ENCODE measurements around the gene ASIC5. TPM values are rescaled to one million over a fixed set of nuclear protein-coding genes. Genes with fewer than 3 reads are reported as not detected.

The ASIC5 gene
- total RNA-seq, 1 donor from 2014 or later: not detected

GRCh38 chr4:155794589-155795236 is 71.4 kb downstream of the ASIC5 start:
- Mint-ChIP-seq H3K36me3 (ENCODE audit: low read depth, unreplicated experiment) (no peaks in the 10 kb centered on the region), H3K27ac (ENCODE audit: unreplicated experiment) (no peak overlapping the region), H3K27me3 (ENCODE audit: low read depth, unreplicated experiment) (no peaks in the 10 kb centered on the region), H3K4me3 (ENCODE audit: unreplicated experiment) (no peak overlapping the region), H3K4me1 (ENCODE audit: low read depth, unreplicated experiment) (peaks cover 3% of the 10 kb centered on the region), H3K9me3 (ENCODE audit: unreplicated experiment) (no peaks in the 10 kb centered on the region)
- no peak overlapping the region for H3K9ac ChIP-seq (ENCODE audit: low read length)
- no peaks in the 10 kb centered on the region for H3K36me3 ChIP-seq (ENCODE audit: insufficient read depth, low read length)
- no peak overlapping the region for H3K27ac ChIP-seq (ENCODE audit: low read depth, low read length)
- H3K79me2 ChIP-seq (ENCODE audit: insufficient read depth, low read length): no peaks in the 10 kb centered on the region
- no peaks in the 10 kb centered on the region for H3K27me3 ChIP-seq (ENCODE audit: insufficient read depth, low read length)
- no peak for FAIRE-seq
- H3K9me3 ChIP-seq (ENCODE audit: insufficient read depth, low read depth, low read length): no peaks in the 10 kb centered on the region
- H2AFZ ChIP-seq (ENCODE audit: low read depth, low read length): no peak overlapping the region
- no peak for DNase-seq (ENCODE audit: low read depth)
- no peaks in the 10 kb centered on the region for H3K4me1 ChIP-seq (ENCODE audit: insufficient read depth, low read length)
- no peak overlapping the region for H3K4me3 ChIP-seq (ENCODE audit: insufficient read depth, low read depth, low read length)
- no peak overlapping the region for H3K4me2 ChIP-seq (ENCODE audit: low read length)
- H4K20me1 ChIP-seq (ENCODE audit: insufficient read depth, low read length): no peaks in the 10 kb centered on the region
- TF ChIP-seq, protein P1, sequence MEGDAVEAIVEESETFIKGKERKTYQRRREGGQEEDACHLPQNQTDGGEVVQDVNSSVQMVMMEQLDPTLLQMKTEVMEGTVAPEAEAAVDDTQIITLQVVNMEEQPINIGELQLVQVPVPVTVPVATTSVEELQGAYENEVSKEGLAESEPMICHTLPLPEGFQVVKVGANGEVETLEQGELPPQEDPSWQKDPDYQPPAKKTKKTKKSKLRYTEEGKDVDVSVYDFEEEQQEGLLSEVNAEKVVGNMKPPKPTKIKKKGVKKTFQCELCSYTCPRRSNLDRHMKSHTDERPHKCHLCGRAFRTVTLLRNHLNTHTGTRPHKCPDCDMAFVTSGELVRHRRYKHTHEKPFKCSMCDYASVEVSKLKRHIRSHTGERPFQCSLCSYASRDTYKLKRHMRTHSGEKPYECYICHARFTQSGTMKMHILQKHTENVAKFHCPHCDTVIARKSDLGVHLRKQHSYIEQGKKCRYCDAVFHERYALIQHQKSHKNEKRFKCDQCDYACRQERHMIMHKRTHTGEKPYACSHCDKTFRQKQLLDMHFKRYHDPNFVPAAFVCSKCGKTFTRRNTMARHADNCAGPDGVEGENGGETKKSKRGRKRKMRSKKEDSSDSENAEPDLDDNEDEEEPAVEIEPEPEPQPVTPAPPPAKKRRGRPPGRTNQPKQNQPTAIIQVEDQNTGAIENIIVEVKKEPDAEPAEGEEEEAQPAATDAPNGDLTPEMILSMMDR (IDR thresholded peaks at IDR 0.05; ENCODE audit: insufficient read depth, low read depth, low read length): no peak
- TF ChIP-seq EZH2 (IDR thresholded peaks at IDR 0.05; ENCODE audit: insufficient read depth, low read length): no peak

DNA sequence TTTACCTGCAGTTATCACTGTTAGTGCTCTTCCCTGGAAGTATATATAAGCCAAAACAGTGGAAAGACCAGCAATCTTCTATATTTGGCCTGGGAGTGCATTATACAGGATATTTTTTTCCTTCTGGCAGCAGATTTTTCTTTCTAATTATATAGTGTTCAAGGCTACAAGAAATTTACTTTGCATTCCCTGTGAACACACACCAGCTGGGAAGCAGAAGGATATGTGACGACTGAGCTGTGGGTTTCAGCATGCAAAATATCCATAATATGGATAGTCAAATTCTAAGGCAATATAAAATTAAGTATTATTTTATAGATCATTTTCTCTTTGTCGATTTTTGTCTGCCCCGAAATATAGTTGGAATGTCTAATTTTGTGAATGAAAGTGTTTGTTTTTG is 76.1 kb downstream of the ASIC5 start:
- H4K20me1 ChIP-seq (ENCODE audit: insufficient read depth, low read length): no peaks in the 10 kb centered on the region
- DNase-seq (ENCODE audit: low read depth) (no peak), FAIRE-seq (no peak)
- H3K36me3 Mint-ChIP-seq (ENCODE audit: low read depth, unreplicated experiment): no peaks in the 10 kb centered on the region
- no peak overlapping the region for H3K9ac ChIP-seq (ENCODE audit: low read length)
- no peak overlapping the region for H3K27ac ChIP-seq (ENCODE audit: low read depth, low read length)
- no peaks in the 10 kb centered on the region for H3K9me3 Mint-ChIP-seq (ENCODE audit: unreplicated experiment)
- H3K27me3 Mint-ChIP-seq (ENCODE audit: low read depth, unreplicated experiment): no peaks in the 10 kb centered on the region
- no peak overlapping the region for H3K4me3 Mint-ChIP-seq (ENCODE audit: unreplicated experiment)
- no peak overlapping the region for H3K27ac Mint-ChIP-seq (ENCODE audit: unreplicated experiment)
- no peak overlapping the region for H3K4me3 ChIP-seq (ENCODE audit: insufficient read depth, low read depth, low read length)
- H3K9me3 ChIP-seq (ENCODE audit: insufficient read depth, low read depth, low read length): no peaks in the 10 kb centered on the region
- no peak for TF ChIP-seq EZH2 (IDR thresholded peaks at IDR 0.05; ENCODE audit: insufficient read depth, low read length)
- TF ChIP-seq, protein P1 (IDR thresholded peaks at IDR 0.05; ENCODE audit: insufficient read depth, low read depth, low read length): no peak
- H2AFZ ChIP-seq (ENCODE audit: low read depth, low read length): no peak overlapping the region
- H3K79me2 ChIP-seq (ENCODE audit: insufficient read depth, low read length): no peaks in the 10 kb centered on the region
- H3K36me3 ChIP-seq (ENCODE audit: insufficient read depth, low read length): no peaks in the 10 kb centered on the region
- H3K4me1 Mint-ChIP-seq (ENCODE audit: low read depth, unreplicated experiment): no peaks in the 10 kb centered on the region
- H3K4me1 ChIP-seq (ENCODE audit: insufficient read depth, low read length): no peaks in the 10 kb centered on the region
- no peaks in the 10 kb centered on the region for H3K27me3 ChIP-seq (ENCODE audit: insufficient read depth, low read length)
- no peak overlapping the region for H3K4me2 ChIP-seq (ENCODE audit: low read length)

DNA sequence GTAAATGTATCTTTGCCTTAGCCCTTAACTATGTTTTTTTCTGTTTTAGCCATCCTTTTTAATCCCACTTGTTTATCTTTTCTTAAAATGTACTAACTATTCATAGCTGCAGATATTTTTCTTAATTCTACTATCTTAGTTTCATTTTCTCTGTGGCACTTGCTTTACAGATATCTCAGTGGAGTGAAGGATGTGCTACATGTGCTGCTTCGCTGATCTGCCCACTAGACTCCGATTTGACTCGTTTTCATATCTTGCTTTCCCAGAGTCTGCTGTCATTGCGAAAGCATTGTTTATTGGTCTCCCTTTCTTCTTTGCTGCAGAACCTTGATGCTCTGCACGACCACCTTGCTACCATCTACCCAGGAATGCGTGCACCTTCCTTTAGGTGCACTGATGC is 76.7 kb downstream of the ASIC5 start:
- H3K4me3 ChIP-seq (ENCODE audit: insufficient read depth, low read depth, low read length): no peak overlapping the region

More for the DNA sequence above, 76.7 kb downstream of the ASIC5 start:
- Histone ChIP-seq H3K36me3 (ENCODE audit: insufficient read depth, low read length) (no peaks in the 10 kb centered on the region), H3K9ac (ENCODE audit: low read length) (no peak overlapping the region), H3K79me2 (ENCODE audit: insufficient read depth, low read length) (no peaks in the 10 kb centered on the region), H2AFZ (ENCODE audit: low read depth, low read length) (no peak overlapping the region), H3K4me2 (ENCODE audit: low read length) (no peak overlapping the region), H3K9me3 (ENCODE audit: insufficient read depth, low read depth, low read length) (no peaks in the 10 kb centered on the region), H3K4me1 (ENCODE audit: insufficient read depth, low read length) (no peaks in the 10 kb centered on the region), H3K27me3 (ENCODE audit: insufficient read depth, low read length) (no peaks in the 10 kb centered on the region), H4K20me1 (ENCODE audit: insufficient read depth, low read length) (no peaks in the 10 kb centered on the region), H3K27ac (ENCODE audit: low read depth, low read length) (no peak overlapping the region)
- Mint-ChIP-seq H3K27ac (ENCODE audit: unreplicated experiment) (no peak overlapping the region), H3K4me3 (ENCODE audit: unreplicated experiment) (no peak overlapping the region), H3K9me3 (ENCODE audit: unreplicated experiment) (no peaks in the 10 kb centered on the region), H3K27me3 (ENCODE audit: low read depth, unreplicated experiment) (no peaks in the 10 kb centered on the region), H3K36me3 (ENCODE audit: low read depth, unreplicated experiment) (no peaks in the 10 kb centered on the region), H3K4me1 (ENCODE audit: low read depth, unreplicated experiment) (no peaks in the 10 kb centered on the region)
- no peak for DNase-seq (ENCODE audit: low read depth)
- TF ChIP-seq, protein P1 (IDR thresholded peaks at IDR 0.05; ENCODE audit: insufficient read depth, low read depth, low read length): no peak
- TF ChIP-seq EZH2 (IDR thresholded peaks at IDR 0.05; ENCODE audit: insufficient read depth, low read length): no peak
- no peak for FAIRE-seq

Measured in astrocyte (in vitro differentiated cells and primary cell).